IMR-90 (cell line): ENCODE measurements around the gene EMC9.

Experiments used
- CTCF ChIP-seq: conservative IDR thresholded peaks from 2 replicates; pipeline ENCODE4 v1.5.1; 2012; ENCODE audit warnings: mild to moderate bottlenecking, low read depth, low read length, improper control_type of control experiment
- ELK1 ChIP-seq: fragments of 150-350 bp; IDR thresholded peaks from 2 replicates; pipeline ENCODE4 v1.6.1; 2016; ENCODE audit warnings: low read depth, mild to moderate bottlenecking, low read length, moderate library complexity, borderline replicate concordance
- FOS ChIP-seq: fragments of 150-350 bp; IDR thresholded peaks from 2 replicates; pipeline ENCODE4 v1.6.1; 2016; ENCODE audit warnings: low read depth, low read length
- MAZ ChIP-seq: IDR thresholded peaks from 2 replicates; pipeline ENCODE4 v1.6.1; 2012; ENCODE audit warnings: low read depth, mild to moderate bottlenecking, low read length, improper control_type of control experiment, moderate library complexity, borderline replicate concordance
- POLR2A ChIP-seq: IDR thresholded peaks from 2 replicates; pipeline ENCODE4 v1.6.1; 2012; ENCODE audit warnings: mild to moderate bottlenecking, low read depth, low read length
- RAD21 ChIP-seq: IDR thresholded peaks from 2 replicates; pipeline ENCODE4 v1.6.1; 2012; ENCODE audit warnings: low read length, improper control_type of control experiment
- RCOR1 ChIP-seq: IDR thresholded peaks from 2 replicates; pipeline ENCODE4 v1.6.1; 2012; ENCODE audit warnings: mild to moderate bottlenecking, low read length, improper control_type of control experiment; ENCODE audit not compliant: insufficient replicate concordance
- USF2 ChIP-seq: fragments of 150-350 bp; IDR thresholded peaks from 2 replicates; pipeline ENCODE4 v1.6.1; 2017; ENCODE audit warnings: mild to moderate bottlenecking, antibody characterized with exemption, low read length, low read depth

GRCh38 chr14:24172871-24173281 is 31.5 kb upstream of the EMC9 start:
- TF ChIP-seq CTCF (no peak), RCOR1 (no peak), RAD21 (no peak), FOS (no peak), POLR2A (no peak), USF2 (no peak), ELK1 (no peak), MAZ (no peak)
